NT2/D1 (cell line): ENCODE measurements around the gene TP53BP2.
A peak's percentile ranks its signal among the peaks of the same experiment; 100 is the strongest.
"Not testable (repeated sequence)": the region's sequence is repeated elsewhere in the genome, so short reads cannot be mapped to it uniquely, and the experiment has no call there.

Source experiments
- DNase-seq: peaks from one replicate; pipeline ENCODE4 v3.0.0-alpha.2; 2011; ENCODE audit warnings: low read depth, low spot score
- H3K27me3 ChIP-seq: 2 replicates; pipeline ENCODE4 v1.6.0; 2011; ENCODE audit warnings: mild to moderate bottlenecking; ENCODE audit not compliant: insufficient read length, insufficient read depth
- H3K36me3 ChIP-seq: 2 replicates; pipeline ENCODE4 v1.6.1; 2011; ENCODE audit warnings: mild to moderate bottlenecking, low read length, mixed read lengths; ENCODE audit not compliant: insufficient read depth, insufficient read length
- H3K4me1 ChIP-seq: 2 replicates; pipeline ENCODE4 v1.5.1; 2011; ENCODE audit not compliant: insufficient read depth, insufficient read length
- H3K4me3 ChIP-seq: 2 replicates; pipeline ENCODE4 v1.5.1; 2011; ENCODE audit warnings: low read depth; ENCODE audit not compliant: insufficient read length
- H3K9ac ChIP-seq: 2 replicates; pipeline ENCODE4 v1.6.0; 2011; ENCODE audit warnings: low read depth; ENCODE audit not compliant: insufficient read length
- H3K9me3 ChIP-seq: 2 replicates; pipeline ENCODE4 v1.5.1; 2011; ENCODE audit warnings: mild to moderate bottlenecking, low read length; ENCODE audit not compliant: insufficient read depth
- SUZ12 ChIP-seq: IDR thresholded peaks from 2 replicates; pipeline ENCODE4 v1.6.1; 2011; ENCODE audit not compliant: insufficient read length, insufficient read depth; ENCODE audit errors: extremely low read depth
- YY1 ChIP-seq: IDR thresholded peaks from 2 replicates; pipeline ENCODE4 v1.6.1; 2011; ENCODE audit not compliant: insufficient read length, insufficient read depth
- ZNF274 ChIP-seq: IDR thresholded peaks from 2 replicates; pipeline ENCODE4 v1.6.1; 2011; ENCODE audit warnings: mild to moderate bottlenecking, low read depth, low read length

TP53BP2 gene

GRCh38 chr1:223742856-223743517 is 102.8 kb downstream of the TP53BP2 start:
- no peak for DNase-seq
- H3K9me3 ChIP-seq: no peaks in the 10 kb centered on the region
- H3K36me3 ChIP-seq: peaks cover 81% of the 10 kb centered on the region
- peaks cover 11% of the 10 kb centered on the region for H3K4me1 ChIP-seq
- H3K27me3 ChIP-seq: peaks cover 3% of the 10 kb centered on the region
- no peak overlapping the region for H3K9ac ChIP-seq
- TF ChIP-seq ZNF274 (no peak), SUZ12 (no peak), YY1 (no peak)
- no peak overlapping the region for H3K4me3 ChIP-seq

DNA sequence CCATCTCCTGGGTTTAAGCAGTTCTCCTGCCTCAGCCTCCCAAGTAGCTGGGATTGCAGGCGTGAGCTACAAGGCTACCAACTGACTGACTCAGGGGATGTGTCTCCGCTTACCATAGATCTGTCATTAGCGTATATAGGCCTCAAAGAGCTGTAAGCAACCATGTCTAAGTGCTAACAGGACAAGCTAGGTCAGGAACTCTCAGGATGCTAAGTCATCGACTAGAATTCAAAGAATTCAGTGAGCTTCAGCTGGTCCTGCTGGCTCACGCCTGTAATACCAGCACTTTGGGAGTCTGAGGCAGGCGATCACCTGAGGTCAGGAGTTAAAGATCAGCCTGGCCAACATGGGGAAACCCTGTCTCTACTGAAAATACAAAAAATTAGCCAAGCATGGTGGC is 103.9 kb downstream of the TP53BP2 start:
- Histone ChIP-seq H3K4me1 (peaks cover 16% of the 10 kb centered on the region), H3K36me3 (peaks cover 70% of the 10 kb centered on the region), H3K4me3 (no peak overlapping the region), H3K27me3 (no peaks in the 10 kb centered on the region), H3K9ac (no peak overlapping the region), H3K9me3 (no peaks in the 10 kb centered on the region)
- no peak for TF ChIP-seq YY1
- no peak for TF ChIP-seq ZNF274
- no peak for TF ChIP-seq SUZ12
- no peak for DNase-seq

DNA sequence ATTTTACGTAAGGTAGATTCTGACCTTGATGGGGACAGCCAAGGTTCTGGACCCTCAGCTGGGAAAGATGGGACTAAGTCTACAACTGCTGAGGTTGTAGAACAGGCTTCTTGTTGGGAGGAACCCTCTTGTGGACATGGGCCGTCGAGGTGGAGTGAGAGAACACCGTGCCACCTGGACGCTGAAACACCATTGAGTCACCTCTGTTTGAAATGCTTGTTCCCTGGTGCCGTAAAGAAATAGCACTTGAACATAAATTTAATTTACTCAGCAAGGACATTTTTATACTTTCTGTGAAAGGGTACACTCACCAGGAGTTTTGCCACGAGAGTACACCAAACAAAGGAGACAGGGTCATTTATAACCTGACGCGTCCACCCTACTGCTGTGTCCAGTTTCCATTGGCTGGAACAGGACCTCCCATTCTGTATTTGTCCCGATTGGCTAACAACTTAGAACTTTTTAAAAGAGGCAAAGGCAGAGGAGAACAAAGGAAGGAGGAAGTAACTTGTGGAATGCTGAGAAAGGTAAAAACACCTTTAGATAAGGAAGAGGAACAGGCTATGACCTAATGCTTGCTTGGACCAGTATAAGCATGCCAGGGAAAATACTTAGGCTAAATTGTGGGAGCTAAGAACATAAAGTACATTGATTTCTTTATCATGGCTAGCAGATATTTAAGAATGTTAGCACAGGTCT is 105.6 kb downstream of the TP53BP2 start:
- H3K27me3 ChIP-seq, H3K9me3 ChIP-seq, H3K9ac ChIP-seq, H3K4me3 ChIP-seq, DNase-seq: not testable (repeated sequence)
- Histone ChIP-seq H3K4me1 (peaks cover 16% of the 10 kb centered on the region), H3K36me3 (peaks cover 67% of the 10 kb centered on the region)

DNA sequence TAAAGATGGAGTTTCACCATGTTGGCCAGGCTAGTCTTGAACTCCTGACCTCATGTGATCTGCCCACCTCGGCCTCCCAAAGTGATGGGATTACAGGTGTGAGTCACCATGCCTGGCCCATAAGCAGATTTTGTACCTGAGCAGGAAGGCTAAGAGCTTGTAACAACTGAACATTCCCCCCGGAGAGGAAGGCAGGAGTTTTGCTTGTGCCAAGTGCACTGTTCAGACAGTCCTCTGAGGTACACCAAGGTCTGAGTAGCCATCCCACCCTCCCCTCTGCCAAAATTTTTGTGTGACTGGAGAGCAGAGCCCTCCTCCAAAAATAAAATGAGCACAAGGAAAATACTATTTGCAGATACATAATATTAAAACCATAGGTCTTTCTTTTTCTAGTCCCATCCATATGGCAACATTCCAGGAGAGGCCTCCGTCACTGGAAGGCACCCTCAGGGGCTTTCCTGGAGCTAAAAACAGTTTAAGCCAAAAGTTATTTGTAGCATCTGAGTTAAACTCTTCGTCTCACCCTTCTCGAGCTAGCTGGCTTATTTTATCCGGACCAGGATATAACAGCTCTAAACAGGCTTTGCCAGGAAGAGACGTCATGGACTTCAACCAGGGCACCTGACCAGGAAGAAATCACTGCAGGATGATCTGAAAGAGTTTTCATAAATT is 106.2 kb downstream of the TP53BP2 start:
- no peak overlapping the region for H3K4me3 ChIP-seq
- no peaks in the 10 kb centered on the region for H3K9me3 ChIP-seq
- TF ChIP-seq SUZ12 (no peak), ZNF274 (no peak)
- DNase-seq: no peak
- H3K27me3 ChIP-seq: peaks cover 3% of the 10 kb centered on the region
- no peak overlapping the region for H3K9ac ChIP-seq
- H3K4me1 ChIP-seq: peaks cover 16% of the 10 kb centered on the region
- H3K36me3 ChIP-seq: peaks cover 66% of the 10 kb centered on the region

- H3K27me3 ChIP-seq: peaks cover 3% of the 10 kb centered on the region
- no peaks in the 10 kb centered on the region for H3K9me3 ChIP-seq
- no peak for TF ChIP-seq SUZ12
- TF ChIP-seq ZNF274: no peak
- no peak for DNase-seq
- H3K36me3 ChIP-seq: peaks cover 62% of the 10 kb centered on the region
- peaks cover 24% of the 10 kb centered on the region for H3K4me1 ChIP-seq
- peak overlapping the region; percentile 17 for H3K9ac ChIP-seq
- H3K4me3 ChIP-seq: no peak overlapping the region
Observed at GRCh38 chr1:223738465-223739365, 107.0 kb downstream of the TP53BP2 start.

- H3K36me3 ChIP-seq: peaks cover 61% of the 10 kb centered on the region
- H3K4me3 ChIP-seq: no peak overlapping the region
- H3K4me1 ChIP-seq: peaks cover 27% of the 10 kb centered on the region
- no peaks in the 10 kb centered on the region for H3K9me3 ChIP-seq
- DNase-seq: no peak
- no peak overlapping the region for H3K9ac ChIP-seq
- peaks cover 12% of the 10 kb centered on the region for H3K27me3 ChIP-seq
- TF ChIP-seq ZNF274 (no peak), SUZ12 (no peak), YY1 (no peak)
Observed at GRCh38 chr1:223737342-223737741, 108.4 kb downstream of the TP53BP2 start.

GRCh38 chr1:223736638-223737037 is 109.1 kb downstream of the TP53BP2 start:
- not testable (repeated sequence) for DNase-seq, H3K9ac ChIP-seq, H3K4me3 ChIP-seq, H3K9me3 ChIP-seq
- Histone ChIP-seq H3K27me3 (peaks cover 19% of the 10 kb centered on the region), H3K4me1 (peaks cover 29% of the 10 kb centered on the region), H3K36me3 (peaks cover 66% of the 10 kb centered on the region)
